ENCODE measurements around the gene MSH5. TPM values are rescaled to one million over a fixed set of nuclear protein-coding genes. Genes with fewer than 3 reads are reported as not detected.

The MSH5 gene
- total RNA-seq, 2 experiments from 2014 or later = 92.1 to 126 TPM

- DNase-seq (no peak), ATAC-seq (no peak)
- POLR2A ChIA-PET = no interaction called here
- CTCF ChIA-PET = interaction anchor here (1.4 to 1.6 kb wide), 2 partner anchors 20 to 40 kb away, joined by 4 to 5 read pairs; partner anchors contain the start of gene VARS1
- no peak overlapping the region for H3K27ac Mint-ChIP-seq
- peaks cover 28% of the 10 kb centered on the region for H3K36me3 Mint-ChIP-seq (ENCODE audit: low read depth)
- H3K9me3 Mint-ChIP-seq (ENCODE audit: low read depth) = no peaks in the 10 kb centered on the region
- peaks cover 43% of the 10 kb centered on the region for H3K4me1 Mint-ChIP-seq
- H3K4me3 Mint-ChIP-seq = no peak overlapping the region
- no peaks in the 10 kb centered on the region for H3K27me3 Mint-ChIP-seq
- intact Hi-C loops (cut with DNase I, micrococcal nuclease) = no loop called here
These were observed 35.4 kb downstream of the MSH5 start for GRCh38 chr6:31775184-31775583.

DNA sequence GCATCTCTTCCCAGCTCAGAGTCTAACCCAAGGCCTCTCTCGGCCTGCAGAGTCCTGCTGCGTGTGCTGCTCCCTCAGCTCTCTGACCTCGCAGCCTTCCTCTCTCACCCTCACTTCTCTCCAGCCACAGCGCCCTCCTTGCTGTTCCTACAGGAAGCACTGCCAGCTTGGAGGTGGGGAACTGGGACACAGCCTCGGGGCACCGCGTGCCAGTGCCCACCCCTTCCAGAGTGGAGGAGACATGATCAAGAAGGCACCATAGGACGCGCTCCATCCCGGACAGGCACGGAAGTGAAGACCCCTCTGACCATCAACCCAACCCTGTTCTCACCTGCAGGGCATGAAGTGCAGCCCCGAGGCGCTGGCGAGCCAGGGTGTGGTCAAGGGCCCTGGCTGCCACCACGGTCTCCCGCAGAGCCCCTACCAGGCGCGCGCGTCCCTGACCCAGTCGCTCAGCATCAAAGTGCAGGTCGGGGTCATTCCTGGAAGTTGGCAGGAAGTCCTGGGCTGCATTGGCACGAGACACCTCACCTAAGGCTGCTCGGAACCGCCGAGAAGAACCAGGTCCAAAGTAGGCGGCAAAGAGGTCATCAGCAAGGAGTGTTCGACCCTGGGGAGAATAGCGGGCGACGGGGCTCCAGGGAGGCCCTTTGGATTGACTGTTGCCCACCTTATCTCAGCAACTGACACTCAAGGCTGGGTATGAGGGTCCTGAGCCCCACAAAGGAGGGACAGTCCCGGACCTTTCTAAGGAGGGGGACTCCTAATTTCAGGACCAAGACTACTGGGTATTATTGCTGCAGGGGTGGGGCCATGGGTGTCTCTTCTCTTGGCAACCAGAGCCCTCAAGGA lies 36.1 kb downstream of the MSH5 start:
- ChIA-PET POLR2A (no interaction called here), CTCF (interaction anchor here (0.8 to 1.4 kb wide), 2 partner anchors 41 to 55 kb away, joined by 3 to 4 read pairs; no protein-coding TSS in a partner anchor)
- DNase-seq (no peak), ATAC-seq (no peak)
- Mint-ChIP-seq H3K36me3 (ENCODE audit: low read depth) (peaks cover 32% of the 10 kb centered on the region), H3K27me3 (no peaks in the 10 kb centered on the region), H3K9me3 (ENCODE audit: low read depth) (no peaks in the 10 kb centered on the region), H3K27ac (peak overlapping the region; percentile 47), H3K4me1 (peaks cover 43% of the 10 kb centered on the region), H3K4me3 (no peak overlapping the region)
- intact Hi-C loops (cut with DNase I, micrococcal nuclease) = no loop called here

DNA sequence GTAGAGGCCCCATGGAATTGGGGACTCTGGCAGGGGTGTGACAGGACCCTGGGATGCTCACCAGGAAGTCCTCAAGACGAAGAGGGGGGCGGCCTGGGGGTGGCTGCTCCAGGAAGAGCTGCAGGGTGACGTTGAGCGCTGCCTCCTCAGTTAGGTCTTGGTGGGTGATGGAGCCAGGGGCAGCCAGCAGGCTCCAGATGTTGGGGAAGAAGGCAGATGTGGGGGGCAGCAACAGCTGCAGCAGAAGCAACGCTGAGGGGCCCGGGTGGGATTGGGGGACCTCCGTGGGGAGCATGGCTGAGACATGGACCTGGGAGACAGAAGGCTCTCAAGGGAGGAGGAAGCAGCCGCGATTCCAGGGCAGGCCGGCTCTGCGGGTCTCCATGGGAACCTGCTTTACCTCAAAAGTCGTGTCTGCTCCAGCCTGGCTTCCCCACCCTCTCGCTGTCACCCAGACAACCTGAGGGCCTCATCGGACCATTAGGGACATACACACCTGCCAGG lies 36.7 kb downstream of the MSH5 start:
- H3K4me1 Mint-ChIP-seq = peaks cover 38% of the 10 kb centered on the region
- POLR2A ChIA-PET = no interaction called here
- CTCF ChIA-PET = interaction anchor here (0.8 kb wide), 1 partner anchor 54 kb away, joined by 3 read pairs; no protein-coding TSS in a partner anchor
- no peak overlapping the region for H3K4me3 Mint-ChIP-seq
- H3K27ac Mint-ChIP-seq = no peak overlapping the region
- DNase-seq (no peak), ATAC-seq (peak; percentile 5)
- H3K36me3 Mint-ChIP-seq (ENCODE audit: low read depth) = peaks cover 27% of the 10 kb centered on the region
- H3K9me3 Mint-ChIP-seq (ENCODE audit: low read depth) = no peaks in the 10 kb centered on the region
- intact Hi-C loops (cut with DNase I, micrococcal nuclease) = no loop called here
- H3K27me3 Mint-ChIP-seq = no peaks in the 10 kb centered on the region

GRCh38 chr6:31776989-31777666 lies 37.3 kb downstream of the MSH5 start, which contains the start of gene VWA7:
VWA7 (minus strand) TSS chr6:31777328; CDS start chr6:31776779, 549 bp downstream.
- peak within 1 kb of the TSS; percentile 47 for H3K27ac Mint-ChIP-seq
- CTCF ChIA-PET = interaction anchor here (0.7 to 1.2 kb wide), 6 partner anchors 14 to 197 kb away, joined by 3 to 4 read pairs (median 3); no protein-coding TSS in a partner anchor
- DNase-seq = peak; percentile 90
- POLR2A ChIA-PET = no interaction called here
- ATAC-seq = peak; percentile 93
- H3K4me3 Mint-ChIP-seq = no peak within 1 kb of the TSS
- H3K4me1 Mint-ChIP-seq = peaks cover 36% of the 10 kb centered on the region
- intact Hi-C loops (cut with DNase I, micrococcal nuclease) = no loop called here
- no peaks in the 10 kb centered on the region for H3K27me3 Mint-ChIP-seq
- H3K9me3 Mint-ChIP-seq (ENCODE audit: low read depth) = no peaks in the 10 kb centered on the region
- peaks cover 33% of the 10 kb centered on the region for H3K36me3 Mint-ChIP-seq (ENCODE audit: low read depth)

- Mint-ChIP-seq H3K4me3 (no peak overlapping the region), H3K4me1 (peaks cover 31% of the 10 kb centered on the region), H3K27ac (peak overlapping the region; percentile 47), H3K27me3 (no peaks in the 10 kb centered on the region), H3K36me3 (ENCODE audit: low read depth) (peaks cover 38% of the 10 kb centered on the region), H3K9me3 (ENCODE audit: low read depth) (no peaks in the 10 kb centered on the region)
- no peak for DNase-seq
- POLR2A ChIA-PET = no interaction called here
- no peak for ATAC-seq
- intact Hi-C loops (cut with DNase I, micrococcal nuclease) = no loop called here
- CTCF ChIA-PET = interaction anchor here (0.6 to 1.2 kb wide), 6 partner anchors 13 to 197 kb away, joined by 3 to 4 read pairs (median 3); no protein-coding TSS in a partner anchor
These were observed 37.9 kb downstream of the MSH5 start for GRCh38 chr6:31777667-31778050.

DNA sequence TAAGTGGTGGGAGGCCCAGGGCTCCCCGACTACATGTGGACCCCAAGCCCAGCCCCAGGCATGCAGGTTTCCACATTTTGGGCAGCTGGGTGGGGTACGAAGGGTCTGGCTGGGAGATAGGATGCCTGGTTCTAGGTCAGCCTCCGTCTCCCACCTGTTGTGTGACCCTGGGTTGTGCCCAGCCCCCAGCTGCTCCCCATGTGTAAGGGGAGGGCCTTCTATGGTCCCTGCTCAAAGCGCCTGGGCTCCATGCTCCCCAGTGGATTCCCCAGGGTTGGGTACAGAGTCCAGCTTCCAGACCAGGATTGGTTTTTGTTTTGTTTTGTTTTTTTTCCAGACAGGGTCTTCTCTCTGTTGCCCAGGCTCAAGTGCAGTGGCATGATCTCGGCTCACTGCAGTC lies 38.4 kb downstream of the MSH5 start:
- CTCF ChIA-PET = interaction anchor here (0.6 to 1.2 kb wide), 3 partner anchors 20 to 1045 kb away, joined by 3 to 5 read pairs (median 3); no protein-coding TSS in a partner anchor
- DNase-seq = no peak
- Mint-ChIP-seq H3K27ac (no peak overlapping the region), H3K9me3 (ENCODE audit: low read depth) (no peaks in the 10 kb centered on the region), H3K27me3 (no peaks in the 10 kb centered on the region), H3K4me1 (peaks cover 27% of the 10 kb centered on the region), H3K4me3 (no peak overlapping the region), H3K36me3 (ENCODE audit: low read depth) (peaks cover 40% of the 10 kb centered on the region)
- POLR2A ChIA-PET = no interaction called here
- intact Hi-C loops (cut with DNase I, micrococcal nuclease) = no loop called here
- no peak for ATAC-seq

GRCh38 chr6:31778999-31779885 lies 39.4 kb downstream of the MSH5 start:
- H3K4me3 Mint-ChIP-seq = no peak overlapping the region
- no peaks in the 10 kb centered on the region for H3K27me3 Mint-ChIP-seq
- ChIA-PET POLR2A (no interaction called here), CTCF (interaction anchor here (0.6 to 1.3 kb wide), 3 partner anchors 10 to 56 kb away, joined by 3 to 5 read pairs (median 3); partner anchors contain the start of gene MPIG6B)
- intact Hi-C loops (cut with DNase I, micrococcal nuclease) = no loop called here
- H3K27ac Mint-ChIP-seq = no peak overlapping the region
- DNase-seq (no peak), ATAC-seq (no peak)
- no peaks in the 10 kb centered on the region for H3K9me3 Mint-ChIP-seq (ENCODE audit: low read depth)
- peaks cover 44% of the 10 kb centered on the region for H3K36me3 Mint-ChIP-seq (ENCODE audit: low read depth)
- peaks cover 24% of the 10 kb centered on the region for H3K4me1 Mint-ChIP-seq

DNA sequence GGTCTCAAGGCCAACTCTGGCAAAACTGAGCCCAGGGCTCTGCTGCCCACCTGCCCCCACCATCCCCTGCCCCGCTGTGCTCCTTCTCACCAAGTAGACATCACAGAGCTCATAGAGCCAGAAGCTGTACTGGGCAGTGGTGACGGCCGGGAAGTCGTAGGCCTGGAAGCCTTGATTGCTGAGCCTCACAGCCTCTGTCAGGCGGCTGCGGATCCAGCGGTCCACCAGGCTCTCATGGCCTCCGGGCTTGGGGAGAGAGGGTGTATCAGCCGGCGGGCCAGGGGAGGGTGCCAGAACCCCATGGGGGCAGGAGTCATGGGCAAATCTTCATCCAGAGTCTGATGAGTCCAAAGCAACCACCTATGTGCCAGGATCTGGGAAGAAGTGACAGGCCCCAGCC lies 40.1 kb downstream of the MSH5 start:
- H3K4me3 Mint-ChIP-seq = no peak overlapping the region
- H3K27me3 Mint-ChIP-seq = no peaks in the 10 kb centered on the region
- ATAC-seq = no peak
- H3K27ac Mint-ChIP-seq = no peak overlapping the region
- peaks cover 50% of the 10 kb centered on the region for H3K36me3 Mint-ChIP-seq (ENCODE audit: low read depth)
- POLR2A ChIA-PET = no interaction called here
- H3K9me3 Mint-ChIP-seq (ENCODE audit: low read depth) = no peaks in the 10 kb centered on the region
- CTCF ChIA-PET = interaction anchor here (0.6 to 1.3 kb wide), 3 partner anchors 10 to 57 kb away, joined by 3 to 5 read pairs (median 3); partner anchors contain the start of gene MPIG6B
- peaks cover 24% of the 10 kb centered on the region for H3K4me1 Mint-ChIP-seq
- DNase-seq = no peak
- intact Hi-C loops (cut with DNase I, micrococcal nuclease) = no loop called here

GRCh38 chr6:31780507-31781243 lies 40.9 kb downstream of the MSH5 start:
- no peak for ATAC-seq
- ChIA-PET CTCF (interaction anchor here (0.6 kb wide), 1 partner anchor 56 kb away, joined by 3 read pairs; no protein-coding TSS in a partner anchor), POLR2A (no interaction called here)
- intact Hi-C loops (cut with DNase I, micrococcal nuclease) = no loop called here
- Mint-ChIP-seq H3K9me3 (ENCODE audit: low read depth) (no peaks in the 10 kb centered on the region), H3K4me3 (no peak overlapping the region), H3K27me3 (no peaks in the 10 kb centered on the region), H3K36me3 (ENCODE audit: low read depth) (peaks cover 50% of the 10 kb centered on the region), H3K4me1 (peaks cover 20% of the 10 kb centered on the region), H3K27ac (no peak overlapping the region)
- no peak for DNase-seq

DNA sequence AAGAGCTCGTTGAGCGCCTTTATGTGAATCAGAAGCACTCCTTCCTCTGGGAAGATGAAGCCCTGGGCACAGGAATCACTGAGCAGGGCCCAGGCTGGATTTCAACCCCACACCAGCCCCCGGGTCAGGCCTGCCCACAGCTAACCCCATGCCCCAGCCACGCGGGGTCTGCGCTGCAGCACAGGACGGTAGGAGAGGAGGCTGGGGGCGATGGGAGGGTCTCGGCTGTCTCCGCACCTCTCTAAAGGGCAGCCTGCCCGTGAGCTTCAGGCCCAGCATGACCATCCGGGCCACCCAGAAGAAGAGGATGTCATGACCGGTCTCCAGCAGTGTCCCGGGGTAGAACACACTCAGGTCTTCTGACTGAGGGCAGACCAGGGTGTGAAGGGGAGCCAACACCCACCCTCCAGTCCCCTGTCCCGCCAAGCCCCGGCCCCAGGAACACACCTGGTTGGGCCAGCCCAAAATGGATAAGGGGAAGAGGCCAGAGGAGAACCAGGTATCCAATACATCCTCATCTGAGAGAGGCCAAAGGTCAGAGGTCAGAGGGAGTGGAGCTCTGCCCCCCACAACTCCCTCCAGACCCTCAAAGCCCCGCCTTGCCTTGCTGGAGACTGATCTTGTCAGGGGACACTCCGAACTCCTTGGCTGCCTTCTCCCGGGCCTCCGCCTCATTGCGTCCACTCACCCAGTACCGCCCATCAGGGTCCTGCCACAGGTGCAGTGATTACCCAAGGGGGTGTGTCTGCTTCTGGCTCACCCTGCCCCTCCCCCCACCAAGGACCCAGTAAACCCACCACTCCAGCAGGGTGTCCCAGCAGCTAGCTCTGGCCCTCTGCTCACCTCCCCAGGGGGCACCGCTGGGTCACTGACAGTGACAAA lies 41.7 kb downstream of the MSH5 start:
- no peak overlapping the region for H3K27ac Mint-ChIP-seq
- POLR2A ChIA-PET = no interaction called here
- CTCF ChIA-PET = no interaction called here

More for the DNA sequence above, 41.7 kb downstream of the MSH5 start:
- intact Hi-C loops (cut with DNase I, micrococcal nuclease) = no loop called here
- Mint-ChIP-seq H3K27me3 (no peaks in the 10 kb centered on the region), H3K9me3 (ENCODE audit: low read depth) (no peaks in the 10 kb centered on the region), H3K4me1 (peaks cover 15% of the 10 kb centered on the region), H3K4me3 (no peak overlapping the region), H3K36me3 (ENCODE audit: low read depth) (peaks cover 53% of the 10 kb centered on the region)
- ATAC-seq (no peak), DNase-seq (no peak)
